HG02588 (cell line): ENCODE results near the gene RPTOR.

Experiments used
- ATAC-seq: cut with Tn5 transposase; IDR thresholded peaks from one replicate; pipeline ENCODE4 v1.9.1; 2021; ENCODE audit warnings: mild to moderate bottlenecking, moderate library complexity; ENCODE audit not compliant: unreplicated experiment

RPTOR gene

GRCh38 chr17:80965606-80966005, 421.0 kb downstream of the RPTOR start:
- no peak for ATAC-seq

- no peak for ATAC-seq
These were observed 422.8 kb downstream of the RPTOR start for GRCh38 chr17:80967404-80967872.

GRCh38 chr17:80968602-80969029, 424.0 kb downstream of the RPTOR start:
- ATAC-seq: no peak

GRCh38 chr17:80969030-80969673, 424.5 kb downstream of the RPTOR start:
- no peak for ATAC-seq

- ATAC-seq: no peak
These were observed 425.0 kb downstream of the RPTOR start for GRCh38 chr17:80969674-80970043.

GRCh38 chr17:80970044-80970761, 425.6 kb downstream of the RPTOR start:
- ATAC-seq: no peak

GRCh38 chr17:80970762-80971703, 426.4 kb downstream of the RPTOR start:
- ATAC-seq: no peak

- no peak for ATAC-seq
These were observed 427.2 kb downstream of the RPTOR start for GRCh38 chr17:80971704-80972304.

- no peak for ATAC-seq
These were observed 432.1 kb downstream of the RPTOR start for GRCh38 chr17:80976701-80977100.

- no peak for ATAC-seq
These were observed 432.5 kb downstream of the RPTOR start for GRCh38 chr17:80977172-80977571.

- no peak for ATAC-seq
These were observed 434.2 kb downstream of the RPTOR start for GRCh38 chr17:80978499-80979497.

GRCh38 chr17:80979547-80980378, 435.1 kb downstream of the RPTOR start:
- ATAC-seq: no peak

- ATAC-seq: no peak
These were observed 435.9 kb downstream of the RPTOR start for GRCh38 chr17:80980397-80981061.

- ATAC-seq: no peak
These were observed 436.6 kb downstream of the RPTOR start for GRCh38 chr17:80981062-80981902.

- ATAC-seq: no peak
These were observed 437.3 kb downstream of the RPTOR start for GRCh38 chr17:80981929-80982425.

- ATAC-seq: no peak
These were observed 437.9 kb downstream of the RPTOR start for GRCh38 chr17:80982426-80982974.

- ATAC-seq: no peak
These were observed 438.9 kb downstream of the RPTOR start for GRCh38 chr17:80983545-80983944.
